ENCODE measurements around the gene DPP6. TPM values are rescaled to one million over a fixed set of nuclear protein-coding genes. Genes with fewer than 3 reads are reported as not detected.

Gene DPP6
- total and polyA plus RNA-seq, 2 donors (not counting 1 experiment from before 2014, with no cell fraction given) = not detected

- no peak for ATAC-seq (ENCODE audit: low read depth)
- CTCF ChIA-PET = no interaction called here
Observed at GRCh38 chr7:154785898-154786297, 733.7 kb downstream of the DPP6 start.

DNA sequence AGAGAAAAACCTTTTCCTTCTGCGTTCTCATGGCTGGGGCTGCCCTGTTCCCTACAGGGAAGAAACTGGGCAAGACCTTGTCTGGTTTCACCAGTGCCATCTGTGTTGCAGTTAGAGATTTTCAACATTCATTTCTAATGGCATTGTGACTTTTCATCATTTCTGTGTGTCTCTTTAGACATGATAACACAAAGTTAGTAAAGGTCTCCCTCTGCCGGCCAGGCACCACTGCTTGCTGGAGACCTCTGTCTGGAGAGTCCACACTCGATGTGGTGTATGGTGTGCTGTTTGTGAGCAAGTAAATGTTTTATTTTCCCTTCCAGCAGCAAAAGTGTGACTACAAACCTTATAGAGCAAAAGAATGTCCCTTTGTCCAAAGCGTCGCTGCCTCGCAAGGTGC lies 737.2 kb downstream of the DPP6 start:
- Histone ChIP-seq H2AFZ (ENCODE audit: insufficient read depth, low read depth, low read length, poor library complexity, severe bottlenecking) (no peak overlapping the region), H3K36me3 (replicated peaks in 1 of 2; ENCODE audit: control extremely low read depth in 1 of 2, control insufficient read depth in 1 of 2, extremely low read depth in 1 of 2, insufficient read depth in 2 of 2, low read length in 1 of 2) (no peaks in the 10 kb centered on the region), H3K9ac (ENCODE audit: low read length) (no peak overlapping the region), H3K79me2 (ENCODE audit: control insufficient read depth, insufficient read depth, low read length) (no peaks in the 10 kb centered on the region), H3K4me1 (ENCODE audit: control insufficient read depth in 2 of 2, insufficient read depth in 2 of 2, low read length in 2 of 2) (no peaks in the 10 kb centered on the region), H3K9me3 (ENCODE audit: control extremely low read depth in 1 of 3, control insufficient read depth in 2 of 3, insufficient read depth in 1 of 3, low read length in 2 of 3) (peaks cover 0 to 10% (median 0%) of the 10 kb centered on the region in 3 donors), H4K20me1 (ENCODE audit: control insufficient read depth, insufficient read depth, low read length, poor library complexity, severe bottlenecking) (no peaks in the 10 kb centered on the region), H3K4me3 (ENCODE audit: control extremely low read depth in 1 of 5, extremely low read depth in 1 of 5, insufficient read depth in 1 of 5, low read depth in 2 of 5, low read length in 4 of 5) (no peak overlapping the region), H3K27ac (ENCODE audit: low read length in 2 of 2) (no peak overlapping the region), H3K27me3 (replicated peaks in 1 of 4; ENCODE audit: control extremely low read depth in 1 of 4, control insufficient read depth in 3 of 4, insufficient read depth in 4 of 4, low read length in 3 of 4) (no peaks in the 10 kb centered on the region), H3K4me2 (replicated peaks; ENCODE audit: low read depth, low read length, poor library complexity, severe bottlenecking) (no peak overlapping the region)
- intact Hi-C loops (cut with micrococcal nuclease) = no loop called here
- ATAC-seq (ENCODE audit: low read depth) (no peak), DNase-seq (no peak)
- Mint-ChIP-seq H3K27me3 (peaks cover 16% of the 10 kb centered on the region), H3K4me1 (no peaks in the 10 kb centered on the region), H3K9me3 (ENCODE audit: insufficient read depth) (peaks cover 11% of the 10 kb centered on the region), H3K4me3 (no peak overlapping the region), H3K27ac (no peak overlapping the region)
- POLR2A ChIA-PET = no interaction called here
- CTCF ChIA-PET = no interaction called here
- WGBS (ENCODE audit: insufficient coverage) = 98% methylated on average over 4 of the region's 6 CpGs
- no peak for TF ChIP-seq EZH2 (IDR thresholded peaks at IDR 0.05; ENCODE audit: borderline replicate concordance, insufficient read depth, low read depth, low read length, poor library complexity, severe bottlenecking)
- TF ChIP-seq, protein P1, sequence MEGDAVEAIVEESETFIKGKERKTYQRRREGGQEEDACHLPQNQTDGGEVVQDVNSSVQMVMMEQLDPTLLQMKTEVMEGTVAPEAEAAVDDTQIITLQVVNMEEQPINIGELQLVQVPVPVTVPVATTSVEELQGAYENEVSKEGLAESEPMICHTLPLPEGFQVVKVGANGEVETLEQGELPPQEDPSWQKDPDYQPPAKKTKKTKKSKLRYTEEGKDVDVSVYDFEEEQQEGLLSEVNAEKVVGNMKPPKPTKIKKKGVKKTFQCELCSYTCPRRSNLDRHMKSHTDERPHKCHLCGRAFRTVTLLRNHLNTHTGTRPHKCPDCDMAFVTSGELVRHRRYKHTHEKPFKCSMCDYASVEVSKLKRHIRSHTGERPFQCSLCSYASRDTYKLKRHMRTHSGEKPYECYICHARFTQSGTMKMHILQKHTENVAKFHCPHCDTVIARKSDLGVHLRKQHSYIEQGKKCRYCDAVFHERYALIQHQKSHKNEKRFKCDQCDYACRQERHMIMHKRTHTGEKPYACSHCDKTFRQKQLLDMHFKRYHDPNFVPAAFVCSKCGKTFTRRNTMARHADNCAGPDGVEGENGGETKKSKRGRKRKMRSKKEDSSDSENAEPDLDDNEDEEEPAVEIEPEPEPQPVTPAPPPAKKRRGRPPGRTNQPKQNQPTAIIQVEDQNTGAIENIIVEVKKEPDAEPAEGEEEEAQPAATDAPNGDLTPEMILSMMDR (IDR thresholded peaks at IDR 0.05) = no peak

More at GRCh38 chr7:154785898-154786297, 733.7 kb downstream of the DPP6 start:
- no CpG with 5 or more reads among the region's 2 CpGs for WGBS (ENCODE audit: insufficient coverage)
- Histone ChIP-seq H3K36me3 (replicated peaks in 1 of 2; ENCODE audit: control extremely low read depth in 1 of 2, control insufficient read depth in 1 of 2, extremely low read depth in 1 of 2, insufficient read depth in 2 of 2, low read length in 1 of 2) (no peaks in the 10 kb centered on the region), H3K4me3 (ENCODE audit: control extremely low read depth in 1 of 5, extremely low read depth in 1 of 5, insufficient read depth in 1 of 5, low read depth in 2 of 5, low read length in 4 of 5) (no peak overlapping the region), H3K27ac (ENCODE audit: low read length in 2 of 2) (no peak overlapping the region), H3K9me3 (ENCODE audit: control extremely low read depth in 1 of 3, control insufficient read depth in 2 of 3, insufficient read depth in 1 of 3, low read length in 2 of 3) (peaks cover 0 to 16% (median 0%) of the 10 kb centered on the region in 3 donors), H3K79me2 (ENCODE audit: control insufficient read depth, insufficient read depth, low read length) (no peaks in the 10 kb centered on the region), H3K9ac (ENCODE audit: low read length) (no peak overlapping the region), H3K4me2 (replicated peaks; ENCODE audit: low read depth, low read length, poor library complexity, severe bottlenecking) (no peak overlapping the region), H3K4me1 (ENCODE audit: control insufficient read depth in 2 of 2, insufficient read depth in 2 of 2, low read length in 2 of 2) (no peaks in the 10 kb centered on the region), H4K20me1 (ENCODE audit: control insufficient read depth, insufficient read depth, low read length, poor library complexity, severe bottlenecking) (no peaks in the 10 kb centered on the region), H2AFZ (ENCODE audit: insufficient read depth, low read depth, low read length, poor library complexity, severe bottlenecking) (no peak overlapping the region), H3K27me3 (replicated peaks in 1 of 4; ENCODE audit: control extremely low read depth in 1 of 4, control insufficient read depth in 3 of 4, insufficient read depth in 4 of 4, low read length in 3 of 4) (no peaks in the 10 kb centered on the region)
- Mint-ChIP-seq H3K4me1 (no peaks in the 10 kb centered on the region), H3K9me3 (ENCODE audit: insufficient read depth) (peaks cover 12% of the 10 kb centered on the region), H3K27me3 (peaks cover 6% of the 10 kb centered on the region), H3K27ac (no peak overlapping the region), H3K4me3 (no peak overlapping the region)
- DNase-seq = no peak
- no peak for TF ChIP-seq EZH2 (IDR thresholded peaks at IDR 0.05; ENCODE audit: borderline replicate concordance, insufficient read depth, low read depth, low read length, poor library complexity, severe bottlenecking)
- TF ChIP-seq, protein P1 (IDR thresholded peaks at IDR 0.05) = no peak
- POLR2A ChIA-PET = no interaction called here
- intact Hi-C loops (cut with micrococcal nuclease) = no loop called here

Measured in B cell (primary cell).